ENCODE measurements around the gene TUBGCP2. TPM values are rescaled to one million over a fixed set of nuclear protein-coding genes. Genes with fewer than 3 reads are reported as not detected.

TUBGCP2 gene
- total RNA-seq, 2 experiments from 2014 or later: 53.3 to 57.8 TPM

- DNase-seq: no peak
- Mint-ChIP-seq H3K27me3 (no peaks in the 10 kb centered on the region), H3K36me3 (peaks cover 2% of the 10 kb centered on the region), H3K27ac (peak overlapping the region; percentile 98), H3K4me1 (peaks cover 28% of the 10 kb centered on the region), H3K9me3 (no peaks in the 10 kb centered on the region), H3K4me3 (peak overlapping the region; percentile 97)
Measured at GRCh38 chr10:133306941-133307379, 1.7 kb downstream of the TUBGCP2 start.

GRCh38 chr10:133306097-133306476 lies 2.6 kb downstream of the TUBGCP2 start:
- no peak overlapping the region for H3K27ac Mint-ChIP-seq

GRCh38 chr10:133303206-133303605 lies 5.5 kb downstream of the TUBGCP2 start:
- H3K27me3 Mint-ChIP-seq: no peaks in the 10 kb centered on the region
- H3K4me3 Mint-ChIP-seq: no peak overlapping the region
- peaks cover 28% of the 10 kb centered on the region for H3K4me1 Mint-ChIP-seq
- no peaks in the 10 kb centered on the region for H3K9me3 Mint-ChIP-seq
- no peak overlapping the region for H3K27ac Mint-ChIP-seq
- peaks cover 7% of the 10 kb centered on the region for H3K36me3 Mint-ChIP-seq
- DNase-seq: no peak

More at GRCh38 chr10:133306097-133306476, 2.6 kb downstream of the TUBGCP2 start:
- no peak for DNase-seq
- Mint-ChIP-seq H3K27me3 (no peaks in the 10 kb centered on the region), H3K4me1 (peaks cover 28% of the 10 kb centered on the region), H3K9me3 (no peaks in the 10 kb centered on the region), H3K36me3 (peaks cover 2% of the 10 kb centered on the region), H3K4me3 (no peak overlapping the region)

GRCh38 chr10:133302230-133302629 lies 6.4 kb downstream of the TUBGCP2 start:
- no peaks in the 10 kb centered on the region for H3K9me3 Mint-ChIP-seq
- H3K36me3 Mint-ChIP-seq: peaks cover 9% of the 10 kb centered on the region
- DNase-seq: no peak
- no peak overlapping the region for H3K27ac Mint-ChIP-seq
- H3K4me1 Mint-ChIP-seq: peaks cover 22% of the 10 kb centered on the region
- H3K27me3 Mint-ChIP-seq: no peaks in the 10 kb centered on the region
- H3K4me3 Mint-ChIP-seq: no peak overlapping the region

- Mint-ChIP-seq H3K27ac (no peak overlapping the region), H3K27me3 (no peaks in the 10 kb centered on the region), H3K4me3 (no peak overlapping the region), H3K36me3 (peaks cover 9% of the 10 kb centered on the region), H3K9me3 (no peaks in the 10 kb centered on the region), H3K4me1 (peaks cover 5% of the 10 kb centered on the region)
- DNase-seq: no peak
Measured at GRCh38 chr10:133299738-133300137, 8.9 kb downstream of the TUBGCP2 start.

- Mint-ChIP-seq H3K27ac (no peak overlapping the region), H3K36me3 (peaks cover 9% of the 10 kb centered on the region), H3K4me3 (no peak overlapping the region), H3K27me3 (no peaks in the 10 kb centered on the region), H3K4me1 (peaks cover 3% of the 10 kb centered on the region), H3K9me3 (no peaks in the 10 kb centered on the region)
- DNase-seq: no peak
Measured at GRCh38 chr10:133299224-133299623, 9.4 kb downstream of the TUBGCP2 start.

- no peaks in the 10 kb centered on the region for H3K9me3 Mint-ChIP-seq
- no peak overlapping the region for H3K4me3 Mint-ChIP-seq
- no peaks in the 10 kb centered on the region for H3K27me3 Mint-ChIP-seq
- no peak for DNase-seq
- H3K36me3 Mint-ChIP-seq: peaks cover 9% of the 10 kb centered on the region
- no peak overlapping the region for H3K27ac Mint-ChIP-seq
- H3K4me1 Mint-ChIP-seq: no peaks in the 10 kb centered on the region
Measured at GRCh38 chr10:133298466-133298865, 10.2 kb downstream of the TUBGCP2 start.

GRCh38 chr10:133297504-133297903 lies 11.2 kb downstream of the TUBGCP2 start:
- H3K27ac Mint-ChIP-seq: no peak overlapping the region
- no peaks in the 10 kb centered on the region for H3K9me3 Mint-ChIP-seq
- no peak for DNase-seq
- H3K4me3 Mint-ChIP-seq: no peak overlapping the region
- no peaks in the 10 kb centered on the region for H3K27me3 Mint-ChIP-seq
- H3K36me3 Mint-ChIP-seq: peaks cover 9% of the 10 kb centered on the region
- H3K4me1 Mint-ChIP-seq: peaks cover 2% of the 10 kb centered on the region

- no peak overlapping the region for H3K4me3 Mint-ChIP-seq
- DNase-seq: no peak
- peaks cover 2% of the 10 kb centered on the region for H3K4me1 Mint-ChIP-seq
- peaks cover 9% of the 10 kb centered on the region for H3K36me3 Mint-ChIP-seq
- H3K27ac Mint-ChIP-seq: no peak overlapping the region
- H3K9me3 Mint-ChIP-seq: no peaks in the 10 kb centered on the region
- H3K27me3 Mint-ChIP-seq: no peaks in the 10 kb centered on the region
Measured at GRCh38 chr10:133295426-133296320, 13.0 kb downstream of the TUBGCP2 start.

GRCh38 chr10:133294189-133294588 lies 14.5 kb downstream of the TUBGCP2 start:
- DNase-seq: no peak
- peaks cover 2% of the 10 kb centered on the region for H3K4me1 Mint-ChIP-seq
- no peaks in the 10 kb centered on the region for H3K27me3 Mint-ChIP-seq
- H3K27ac Mint-ChIP-seq: no peak overlapping the region
- peaks cover 7% of the 10 kb centered on the region for H3K36me3 Mint-ChIP-seq
- H3K4me3 Mint-ChIP-seq: no peak overlapping the region
- no peaks in the 10 kb centered on the region for H3K9me3 Mint-ChIP-seq

GRCh38 chr10:133293810-133294119 lies 14.9 kb downstream of the TUBGCP2 start:
- Mint-ChIP-seq H3K4me1 (peaks cover 2% of the 10 kb centered on the region), H3K4me3 (no peak overlapping the region), H3K36me3 (peaks cover 9% of the 10 kb centered on the region), H3K9me3 (no peaks in the 10 kb centered on the region), H3K27ac (no peak overlapping the region), H3K27me3 (no peaks in the 10 kb centered on the region)
- DNase-seq: no peak

GRCh38 chr10:133292919-133293809 lies 15.5 kb downstream of the TUBGCP2 start:
- Mint-ChIP-seq H3K36me3 (peaks cover 9% of the 10 kb centered on the region), H3K27me3 (no peaks in the 10 kb centered on the region)

GRCh38 chr10:133289761-133290160 lies 18.9 kb downstream of the TUBGCP2 start:
- H3K4me1 Mint-ChIP-seq: peaks cover 2% of the 10 kb centered on the region
- H3K36me3 Mint-ChIP-seq: peaks cover 16% of the 10 kb centered on the region
- no peak for DNase-seq
- H3K4me3 Mint-ChIP-seq: no peak overlapping the region
- H3K9me3 Mint-ChIP-seq: no peaks in the 10 kb centered on the region
- no peak overlapping the region for H3K27ac Mint-ChIP-seq
- H3K27me3 Mint-ChIP-seq: no peaks in the 10 kb centered on the region

More at GRCh38 chr10:133292919-133293809, 15.5 kb downstream of the TUBGCP2 start:
- no peak overlapping the region for H3K4me3 Mint-ChIP-seq
- no peak overlapping the region for H3K27ac Mint-ChIP-seq
- H3K9me3 Mint-ChIP-seq: no peaks in the 10 kb centered on the region
- DNase-seq: no peak
- H3K4me1 Mint-ChIP-seq: peaks cover 2% of the 10 kb centered on the region

GRCh38 chr10:133287832-133288500 lies 20.7 kb downstream of the TUBGCP2 start:
- H3K36me3 Mint-ChIP-seq: peaks cover 16% of the 10 kb centered on the region
- no peak overlapping the region for H3K4me3 Mint-ChIP-seq
- H3K9me3 Mint-ChIP-seq: no peaks in the 10 kb centered on the region
- no peak for DNase-seq
- no peaks in the 10 kb centered on the region for H3K4me1 Mint-ChIP-seq
- H3K27ac Mint-ChIP-seq: no peak overlapping the region
- no peaks in the 10 kb centered on the region for H3K27me3 Mint-ChIP-seq

GRCh38 chr10:133286366-133286765 lies 22.3 kb downstream of the TUBGCP2 start:
- no peak for DNase-seq
- Mint-ChIP-seq H3K36me3 (peaks cover 16% of the 10 kb centered on the region), H3K27me3 (no peaks in the 10 kb centered on the region), H3K27ac (no peak overlapping the region), H3K9me3 (no peaks in the 10 kb centered on the region), H3K4me3 (no peak overlapping the region), H3K4me1 (no peaks in the 10 kb centered on the region)
